HG02870 (cell line): Measurements from ENCODE around the gene TFR2.

Experiments
- ATAC-seq: cut with Tn5 transposase; IDR thresholded peaks from one replicate; pipeline ENCODE4 v1.9.1; 2021; ENCODE audit warnings: mild to moderate bottlenecking, moderate library complexity; ENCODE audit not compliant: unreplicated experiment

Gene TFR2

GRCh38 chr7:100588438-100588837 lies 52.9 kb downstream of the TFR2 start:
- ATAC-seq: no peak

GRCh38 chr7:100586266-100587025 lies 54.9 kb downstream of the TFR2 start, which contains the start of gene FBXO24:
Gene FBXO24, plus strand, starts transcription at chr7:100586328. Its CDS starts 298 bp downstream, at chr7:100586626.
- peak; percentile 87 for ATAC-seq

GRCh38 chr7:100585511-100586265 lies 55.7 kb downstream of the TFR2 start, which contains the start of gene LRCH4:
Gene LRCH4, minus strand, starts transcription at chr7:100586129. Its CDS starts 29 bp downstream, at chr7:100586100.
- ATAC-seq: peak; percentile 14

- ATAC-seq: no peak
Observed at GRCh38 chr7:100584683-100585510, 56.5 kb downstream of the TFR2 start.

GRCh38 chr7:100584054-100584682 lies 57.2 kb downstream of the TFR2 start:
- ATAC-seq: no peak

- ATAC-seq: no peak
Observed at GRCh38 chr7:100583132-100584053, 58.0 kb downstream of the TFR2 start.

GRCh38 chr7:100582650-100583049 lies 58.7 kb downstream of the TFR2 start:
- ATAC-seq: no peak

GRCh38 chr7:100582041-100582579 lies 59.2 kb downstream of the TFR2 start:
- no peak for ATAC-seq

GRCh38 chr7:100580466-100581283 lies 60.7 kb downstream of the TFR2 start:
- ATAC-seq: no peak

- ATAC-seq: no peak
Observed at GRCh38 chr7:100578246-100579183, 62.8 kb downstream of the TFR2 start.

- no peak for ATAC-seq
Observed at GRCh38 chr7:100577507-100577906, 63.8 kb downstream of the TFR2 start.

- ATAC-seq: no peak
Observed at GRCh38 chr7:100577103-100577502, 64.2 kb downstream of the TFR2 start.

- ATAC-seq: no peak
Observed at GRCh38 chr7:100576384-100576993, 64.9 kb downstream of the TFR2 start.

- ATAC-seq: no peak
Observed at GRCh38 chr7:100575746-100576383, 65.5 kb downstream of the TFR2 start.

GRCh38 chr7:100575206-100575631 lies 66.1 kb downstream of the TFR2 start:
- no peak for ATAC-seq
